Stimulated activated CD8-positive, alpha-beta memory T cell treated with anti-CD3 and anti-CD28 coated beads, Interleukin-12 subunit alpha, Interleukin-12 subunit beta, amount 100 ng/mL, for 24 hours (primary cell): ENCODE measurements around the gene SELENOO.

ENCODE experiments used
- DNase-seq: peaks from one replicate; pipeline ENCODE4 v3.0.0-alpha.2; 2020; ENCODE audit errors: extremely low read depth

The SELENOO gene

DNA sequence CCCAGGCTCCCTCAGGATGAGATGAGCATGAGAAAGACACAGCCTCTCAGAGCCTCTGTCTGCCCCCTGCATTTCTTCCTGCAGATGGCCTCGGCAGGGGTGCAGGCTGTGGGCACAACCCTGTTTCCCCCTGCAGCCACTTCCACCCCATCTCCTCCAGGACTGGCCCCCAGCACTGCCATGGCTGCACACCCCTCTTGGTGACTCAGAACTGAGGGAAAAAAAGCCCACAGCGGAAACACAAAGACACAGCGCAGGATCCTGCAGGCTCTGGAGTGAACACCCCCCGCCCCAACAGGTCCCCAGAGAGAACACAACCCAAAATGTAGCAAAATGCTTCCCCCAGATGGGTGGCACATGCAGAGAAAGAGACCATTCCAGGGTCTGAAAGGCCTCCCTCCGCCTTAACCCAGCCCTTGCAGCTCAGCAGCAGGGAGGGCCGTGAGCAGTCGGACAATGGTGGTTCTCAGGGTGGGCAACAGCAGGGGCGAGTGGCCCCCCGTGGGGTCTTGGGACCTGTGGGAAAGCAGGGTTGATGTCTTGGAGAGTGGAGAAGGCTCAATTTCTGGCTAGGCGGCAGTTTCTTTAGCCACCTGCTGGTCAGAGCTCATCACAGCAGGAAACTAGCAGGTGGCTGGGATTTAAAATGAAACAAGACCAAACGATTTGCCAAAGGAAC is 36.1 kb downstream of the SELENOO start:
- DNase-seq = no peak

DNA sequence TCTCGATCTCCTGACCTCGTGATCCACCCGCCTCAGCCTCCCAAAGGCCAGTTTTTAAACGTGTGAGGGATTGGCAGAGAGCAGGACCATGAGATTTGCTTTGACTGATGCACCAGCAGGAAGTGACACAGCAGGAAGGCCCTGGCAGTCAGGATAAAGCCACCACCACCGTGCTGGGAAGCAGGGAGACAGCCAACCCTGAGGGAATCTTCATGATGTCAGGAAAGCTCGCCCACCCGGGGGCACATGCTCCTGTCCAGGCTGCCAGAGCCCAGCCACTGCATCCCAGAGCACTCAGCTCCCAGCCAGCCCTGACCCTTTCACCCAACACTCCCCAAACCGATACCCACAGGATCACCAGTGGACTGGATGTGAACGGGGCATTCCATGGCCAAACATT is 37.9 kb downstream of the SELENOO start:
- no peak for DNase-seq

DNA sequence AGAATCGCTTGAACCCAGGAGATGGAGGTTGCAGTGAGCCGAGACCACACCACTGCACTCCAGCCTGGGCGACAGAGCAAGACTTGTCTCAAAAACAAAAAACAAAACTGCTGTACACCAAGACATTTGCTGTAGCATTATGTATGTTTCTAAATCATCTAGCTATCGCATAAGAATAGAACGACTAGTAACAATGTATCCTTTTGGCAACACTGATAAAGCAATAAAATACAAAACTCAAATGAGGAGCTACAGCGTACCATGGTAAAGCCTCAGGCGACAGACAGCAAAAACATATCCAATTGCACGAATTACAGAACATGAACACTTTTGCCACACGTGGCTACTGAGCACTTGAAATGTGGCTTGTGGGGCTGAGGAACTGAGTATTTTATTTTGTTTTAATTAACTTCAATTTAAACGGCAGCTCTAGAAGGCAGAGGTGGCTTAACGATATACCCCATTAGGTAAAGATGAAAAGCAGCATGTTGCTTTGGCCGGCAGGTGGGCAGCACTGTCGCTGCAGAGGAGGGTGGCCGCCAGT is 41.7 kb downstream of the SELENOO start:
- no peak for DNase-seq

DNA sequence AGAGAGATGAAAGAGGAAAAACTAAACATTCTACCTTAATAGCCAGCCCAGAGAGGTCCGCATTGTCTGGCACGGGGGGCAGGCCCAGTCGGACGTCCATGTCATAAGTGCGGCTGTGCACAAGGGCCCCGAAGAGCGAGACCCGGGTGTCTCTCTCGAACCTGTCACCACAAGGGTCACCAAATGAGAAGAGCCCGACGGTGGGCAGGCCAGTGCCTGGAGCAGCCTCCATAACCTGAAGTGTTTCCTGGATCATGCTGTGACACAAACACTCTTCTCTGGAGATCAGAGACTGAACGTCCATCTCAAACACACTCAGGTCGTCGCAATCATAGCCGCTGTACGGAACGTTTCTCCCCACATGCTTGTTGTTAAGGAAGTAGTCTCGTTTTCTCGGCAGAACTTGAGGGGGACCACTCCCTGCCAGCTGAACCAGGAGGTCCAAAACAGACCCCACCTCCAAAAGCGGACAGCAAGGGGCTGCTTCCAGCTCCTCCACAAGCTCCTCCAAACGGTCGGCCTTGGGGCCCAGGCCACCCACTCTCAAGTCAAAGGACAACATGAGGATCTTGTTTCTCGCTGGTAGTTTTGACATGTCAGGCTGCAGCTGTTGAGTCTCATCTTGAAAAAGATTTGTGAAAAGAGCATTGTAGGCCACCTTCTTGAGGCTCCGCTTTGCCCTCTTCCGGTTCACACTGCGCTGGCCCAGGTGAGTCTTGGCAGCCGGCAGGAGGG is 43.0 kb downstream of the SELENOO start:
- DNase-seq = no peak

DNA sequence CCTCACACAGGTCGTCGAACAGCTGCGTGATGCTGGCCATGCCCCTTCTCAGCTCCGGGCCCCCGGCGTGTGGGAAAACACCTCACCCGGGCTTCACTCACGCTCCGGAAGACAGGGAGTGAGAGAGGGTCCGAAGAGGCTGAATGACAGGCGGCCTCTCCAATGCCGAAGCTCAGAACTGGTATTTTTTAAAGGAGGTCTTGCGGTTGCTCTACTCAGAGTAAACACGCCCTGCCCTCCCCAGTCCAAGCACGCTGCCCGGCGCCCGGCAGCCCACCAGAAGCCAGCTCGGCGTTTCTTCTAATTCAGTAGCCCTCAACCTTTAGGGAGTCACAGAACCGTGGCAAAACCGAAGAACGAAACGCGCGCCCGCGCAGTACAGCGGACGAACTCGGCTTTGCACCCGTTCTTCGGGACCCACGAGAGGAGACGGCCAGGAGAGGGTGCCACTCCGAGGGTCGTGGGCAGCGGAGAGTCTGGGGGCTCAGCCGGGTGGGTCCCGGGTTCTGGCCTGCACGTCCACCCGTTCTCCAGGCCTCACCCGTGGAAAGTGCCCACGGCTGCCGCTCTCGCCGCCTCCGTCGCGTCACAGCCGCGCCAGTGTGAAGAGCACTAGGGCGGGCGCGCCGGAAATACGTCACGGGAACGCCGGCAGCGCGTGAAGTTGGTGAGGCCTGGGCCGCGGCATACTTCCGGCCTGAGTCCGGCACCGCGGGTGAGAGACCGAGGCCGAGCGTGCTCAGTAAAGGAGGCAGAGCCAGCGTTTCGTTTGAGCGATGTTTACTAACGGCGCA is 43.8 kb downstream of the SELENOO start, which contains the start of gene TUBGCP6:
Gene TUBGCP6, minus strand, starts transcription at position 604 of the 794 bp plus-strand sequence. Its CDS starts 564 bp downstream, at position 40.
- peak; percentile 86 for DNase-seq

DNA sequence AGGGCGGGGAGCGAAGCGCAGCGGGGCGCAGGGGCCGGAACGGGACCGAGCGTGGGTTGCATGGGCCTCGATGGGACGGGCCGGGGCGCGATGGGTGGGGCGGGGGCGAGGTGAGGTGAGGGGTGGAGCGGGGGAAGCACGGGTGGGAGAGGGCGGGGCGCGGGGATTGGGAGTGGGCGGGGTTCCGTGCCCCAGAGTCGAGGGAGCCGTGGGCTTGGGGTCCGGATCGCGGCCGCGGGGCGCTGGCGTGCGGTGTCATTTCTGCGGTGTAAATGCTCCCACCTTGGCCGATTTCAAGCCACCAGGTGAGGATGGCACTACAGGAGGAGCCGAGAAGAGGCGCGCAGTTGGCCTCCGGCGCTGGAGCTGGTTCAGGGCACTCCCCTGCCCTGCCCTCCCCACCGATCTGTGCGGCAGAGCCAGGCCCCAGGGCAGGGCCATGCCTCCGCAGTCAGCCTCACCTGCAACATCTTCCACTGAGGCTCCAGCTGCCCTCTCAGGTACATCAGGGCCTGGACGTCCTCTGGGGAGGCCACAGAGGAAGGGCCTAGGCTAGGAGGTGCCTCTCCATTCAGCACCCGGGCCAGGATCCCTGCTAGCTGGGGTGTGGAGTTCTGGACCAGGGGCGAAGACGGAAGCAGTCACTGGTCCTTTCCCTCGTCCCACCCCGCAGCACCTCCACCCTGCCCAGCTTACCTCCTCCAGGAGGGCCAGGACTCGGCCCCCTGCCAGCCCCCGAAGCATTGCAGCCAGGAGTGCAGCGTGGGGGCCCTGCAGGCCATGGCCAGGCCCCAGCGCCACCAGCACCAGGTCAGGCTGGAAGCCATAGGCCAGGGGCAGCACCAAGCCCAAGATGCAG is 44.6 kb downstream of the SELENOO start:
- DNase-seq = no peak

DNA sequence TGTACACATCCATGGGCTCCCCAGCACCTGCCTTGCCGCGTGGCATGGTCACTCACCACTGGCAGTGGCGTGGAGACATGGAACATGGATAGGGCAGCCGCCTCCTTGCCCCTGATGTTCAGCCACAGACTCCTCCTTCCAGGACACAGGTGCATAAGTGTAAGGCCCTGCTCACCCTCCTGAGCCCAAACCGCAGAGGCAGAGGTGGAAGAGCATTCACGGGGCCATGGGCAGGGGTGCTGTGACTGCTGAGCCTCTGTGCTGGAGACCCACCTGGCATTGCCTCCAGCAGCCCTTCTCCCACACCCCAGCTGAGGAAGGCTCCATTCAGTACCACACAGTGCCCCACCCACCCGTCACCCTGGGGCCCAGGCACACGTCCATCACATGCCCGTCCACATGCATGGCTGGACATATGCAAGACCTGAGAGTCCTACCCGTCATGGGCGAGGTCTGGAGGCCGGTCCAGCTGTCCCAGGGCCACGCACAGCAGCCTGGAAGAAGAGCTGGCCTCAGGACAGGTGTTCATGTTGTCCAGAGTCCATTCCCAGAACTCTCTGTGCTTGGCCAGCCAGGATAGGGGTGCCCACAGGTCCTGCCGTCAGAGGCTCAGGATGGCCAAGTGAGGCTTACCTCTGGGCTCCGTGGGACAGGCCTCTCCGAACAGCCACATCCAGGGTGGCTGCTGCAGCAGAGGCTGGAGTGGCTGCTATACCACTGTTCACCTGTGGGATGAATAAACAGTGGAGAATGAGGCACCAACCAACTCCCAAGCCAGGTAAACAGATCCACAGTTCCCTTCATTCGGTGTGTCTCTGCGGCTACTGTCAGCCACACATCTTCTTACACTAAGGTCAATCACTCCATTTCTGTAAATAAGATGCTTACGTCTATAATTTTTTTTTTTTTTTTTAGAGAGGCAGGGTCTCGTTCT is 45.7 kb downstream of the SELENOO start:
- DNase-seq = no peak

DNA sequence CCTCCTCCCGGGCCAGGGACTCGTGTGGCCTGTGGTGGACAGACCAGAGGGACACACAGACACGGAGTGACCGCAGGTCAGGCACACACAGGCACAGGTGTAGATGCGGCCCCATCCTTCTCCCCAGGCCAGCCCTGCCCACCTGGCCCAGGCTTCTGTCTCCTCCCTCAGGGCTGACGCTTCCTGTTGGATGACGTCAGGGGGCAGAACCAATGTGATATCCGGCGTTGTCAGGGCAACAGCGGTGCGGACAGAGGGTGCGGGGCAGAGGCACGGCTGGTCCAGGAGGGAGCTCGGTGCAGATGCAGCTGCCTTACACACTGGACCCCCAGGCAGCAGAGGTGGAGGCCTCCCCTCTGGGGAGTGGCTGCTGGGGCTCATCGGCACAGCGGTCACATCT is 46.9 kb downstream of the SELENOO start:
- no peak for DNase-seq

DNA sequence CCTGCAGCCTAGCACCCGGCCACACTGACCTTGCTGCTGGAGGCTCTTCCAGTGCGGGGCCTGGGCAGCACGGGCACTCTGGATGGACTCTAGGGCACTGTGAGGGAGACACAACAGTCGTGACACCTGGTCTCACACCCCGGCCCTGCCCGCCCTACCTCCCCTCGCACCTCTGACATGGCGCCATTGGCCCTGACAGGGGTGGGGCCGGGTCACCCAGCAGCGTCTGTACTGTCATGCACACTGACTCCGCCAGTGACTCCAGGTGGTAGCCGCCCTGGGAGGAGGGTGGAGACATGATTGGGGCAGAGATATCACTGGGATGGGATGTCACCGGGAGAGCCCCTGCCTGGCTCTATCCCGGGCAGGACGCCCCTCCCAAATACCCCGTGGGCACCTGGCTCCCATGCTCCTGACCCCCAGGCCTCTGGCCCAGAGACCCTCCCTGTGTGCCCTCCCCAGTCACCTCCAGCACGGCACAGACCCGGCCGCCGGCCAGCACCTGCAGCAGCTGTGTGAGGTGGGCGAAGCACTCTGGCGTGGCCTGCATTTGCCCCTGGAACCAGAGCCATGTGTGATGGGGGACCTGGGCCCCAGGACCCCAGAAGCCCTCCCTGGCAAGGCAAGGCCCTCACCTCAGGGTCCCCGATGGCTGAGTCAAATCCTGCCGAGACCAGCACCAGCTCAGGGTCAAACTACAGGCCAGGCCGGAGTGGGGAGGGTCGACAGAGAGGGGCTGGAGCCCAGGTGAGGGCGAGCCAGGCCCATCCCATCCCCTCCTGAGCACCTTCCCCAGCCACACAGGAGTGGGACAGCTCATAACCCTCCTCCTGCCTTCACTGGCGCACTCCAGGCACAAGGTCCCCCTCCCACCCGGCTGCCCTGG is 47.6 kb downstream of the SELENOO start:
- DNase-seq = no peak

DNA sequence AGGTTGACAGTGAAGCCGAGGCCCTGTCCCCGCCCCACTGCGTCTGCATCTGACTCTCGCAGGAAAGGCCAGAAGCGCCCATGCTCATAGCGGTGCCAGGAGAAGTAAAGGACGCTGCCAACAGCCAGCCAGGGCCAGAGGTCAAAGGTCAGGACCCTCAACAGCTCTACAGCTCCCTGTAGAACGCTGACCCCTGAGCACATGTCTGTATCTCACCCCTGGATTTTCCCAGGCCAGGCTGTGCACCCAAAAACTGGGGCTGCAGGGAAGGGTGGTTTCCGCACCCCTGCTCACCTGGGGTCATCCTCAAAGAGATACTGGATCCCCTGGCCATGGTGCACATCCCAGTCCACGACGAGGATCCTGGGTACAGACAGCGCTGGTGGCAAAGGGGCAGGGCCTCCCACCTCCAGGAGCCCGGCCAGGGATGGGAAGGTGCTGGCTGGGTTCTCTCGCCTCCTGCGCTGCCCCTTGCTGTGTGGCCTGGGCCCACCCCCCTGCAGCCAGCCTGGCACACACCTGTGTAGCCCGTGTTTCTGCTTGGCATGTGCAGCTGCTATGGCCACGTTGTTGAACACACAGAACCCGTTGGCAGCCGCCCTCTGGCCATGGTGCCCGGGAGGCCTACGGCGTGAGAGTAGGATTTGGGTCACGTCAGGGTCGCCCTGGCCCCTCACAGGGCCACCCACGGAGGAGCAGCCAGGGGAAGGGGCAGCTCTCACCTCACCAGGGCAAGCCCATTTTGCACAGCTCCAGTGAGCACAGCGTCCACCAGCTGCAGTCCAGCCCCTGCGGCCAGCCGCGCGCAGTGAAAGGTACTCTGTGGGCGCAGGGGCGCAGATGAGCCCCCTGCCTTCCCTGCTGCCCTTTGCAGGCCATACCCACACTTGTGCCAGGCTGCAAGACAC is 48.8 kb downstream of the SELENOO start:
- no peak for DNase-seq

DNA sequence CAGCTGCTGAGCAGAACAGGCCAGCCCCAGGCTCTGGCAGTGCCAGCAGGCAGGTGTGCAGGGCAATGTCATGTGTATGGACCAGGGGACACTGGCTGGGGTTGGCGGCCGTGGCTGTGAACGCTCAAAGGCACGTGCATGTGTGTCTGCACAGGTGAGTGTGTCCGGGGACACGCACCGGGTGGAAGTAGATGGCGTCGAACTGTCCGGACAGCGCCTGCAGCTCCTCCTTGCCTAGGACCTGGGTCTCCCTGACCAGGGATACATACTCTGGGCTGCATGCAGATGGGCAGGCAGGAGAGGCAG is 49.4 kb downstream of the SELENOO start:
- DNase-seq = no peak

DNA sequence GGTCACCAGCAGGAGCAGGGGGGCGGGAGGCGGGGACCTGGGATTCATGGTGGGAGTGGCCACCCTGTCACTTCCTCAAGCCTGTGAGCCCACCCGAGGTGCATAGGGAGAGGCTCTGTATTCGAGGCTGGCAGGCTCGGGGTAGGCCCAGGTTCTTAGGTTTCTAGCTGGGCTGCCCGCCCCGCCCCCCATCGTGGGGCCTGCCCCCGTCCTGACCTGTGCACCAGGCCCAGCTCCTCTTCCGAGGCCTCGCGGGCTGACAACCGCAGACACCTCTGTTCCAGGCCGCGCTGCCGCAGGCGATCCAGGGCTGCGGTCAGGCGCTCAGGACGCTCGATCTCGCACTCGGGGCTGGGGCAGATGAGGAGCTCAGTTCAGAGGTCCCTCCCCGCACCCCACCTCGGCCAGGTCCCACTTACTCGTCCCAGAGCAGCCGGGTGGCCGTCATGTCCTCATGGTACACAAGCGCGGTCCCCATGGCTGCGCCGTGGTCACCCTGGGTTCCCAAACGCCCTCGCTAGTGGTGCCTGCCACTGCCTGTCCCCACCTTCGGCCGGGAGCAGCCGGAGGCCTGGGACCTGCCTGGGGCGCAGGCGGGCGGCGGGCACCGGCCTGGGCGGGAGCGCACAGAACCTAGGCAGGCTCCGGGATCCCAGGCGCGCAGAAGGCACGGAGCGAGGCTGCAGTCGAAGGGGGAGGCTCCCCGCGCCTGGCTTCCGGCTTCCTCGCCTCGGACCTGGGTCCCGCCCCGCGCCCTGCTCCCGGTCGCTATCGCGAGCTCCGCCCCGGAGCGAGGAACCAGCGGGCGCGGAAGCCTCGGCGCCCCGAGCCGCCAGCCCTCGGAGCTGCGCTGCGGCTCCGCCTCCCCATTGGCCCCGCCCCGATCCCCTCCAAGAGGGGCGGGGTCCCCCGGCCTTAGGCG is 50.0 kb downstream of the SELENOO start, which contains the start of gene HDAC10:
Gene HDAC10, minus strand, starts transcription at position 711 of the 922 bp plus-strand sequence. Its CDS starts 233 bp downstream, at position 478.
- peak; percentile 70 for DNase-seq

DNA sequence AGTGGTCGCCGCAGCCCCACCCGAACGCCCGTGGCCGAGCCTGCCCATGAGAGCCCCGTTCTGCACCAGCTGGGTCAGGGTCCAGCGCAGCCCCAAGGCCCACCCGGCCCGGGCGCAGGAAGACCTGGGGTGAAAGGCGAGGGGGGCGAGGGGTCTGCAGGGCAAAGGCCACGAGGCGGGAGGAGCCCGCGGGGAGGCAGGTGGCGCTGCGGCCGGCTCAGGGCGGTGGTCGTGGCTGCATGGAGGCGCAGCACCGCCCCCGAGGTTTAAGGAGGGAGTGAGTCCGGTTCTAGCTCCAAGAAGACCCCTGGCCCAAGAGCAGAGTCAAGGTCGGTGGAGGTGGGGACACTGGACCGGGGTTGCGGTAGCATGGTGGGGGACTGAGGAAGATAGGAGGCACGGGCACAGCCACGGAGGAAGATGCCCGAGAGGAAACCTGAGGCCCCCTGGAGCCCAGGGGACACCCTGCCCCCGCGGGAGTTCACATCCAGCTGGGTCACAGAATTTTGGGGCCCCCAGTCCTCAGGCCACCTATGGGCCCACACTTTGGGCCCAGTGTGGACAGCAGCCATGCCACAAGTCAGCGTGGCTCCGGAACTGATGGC is 50.8 kb downstream of the SELENOO start:
- no peak for DNase-seq

DNA sequence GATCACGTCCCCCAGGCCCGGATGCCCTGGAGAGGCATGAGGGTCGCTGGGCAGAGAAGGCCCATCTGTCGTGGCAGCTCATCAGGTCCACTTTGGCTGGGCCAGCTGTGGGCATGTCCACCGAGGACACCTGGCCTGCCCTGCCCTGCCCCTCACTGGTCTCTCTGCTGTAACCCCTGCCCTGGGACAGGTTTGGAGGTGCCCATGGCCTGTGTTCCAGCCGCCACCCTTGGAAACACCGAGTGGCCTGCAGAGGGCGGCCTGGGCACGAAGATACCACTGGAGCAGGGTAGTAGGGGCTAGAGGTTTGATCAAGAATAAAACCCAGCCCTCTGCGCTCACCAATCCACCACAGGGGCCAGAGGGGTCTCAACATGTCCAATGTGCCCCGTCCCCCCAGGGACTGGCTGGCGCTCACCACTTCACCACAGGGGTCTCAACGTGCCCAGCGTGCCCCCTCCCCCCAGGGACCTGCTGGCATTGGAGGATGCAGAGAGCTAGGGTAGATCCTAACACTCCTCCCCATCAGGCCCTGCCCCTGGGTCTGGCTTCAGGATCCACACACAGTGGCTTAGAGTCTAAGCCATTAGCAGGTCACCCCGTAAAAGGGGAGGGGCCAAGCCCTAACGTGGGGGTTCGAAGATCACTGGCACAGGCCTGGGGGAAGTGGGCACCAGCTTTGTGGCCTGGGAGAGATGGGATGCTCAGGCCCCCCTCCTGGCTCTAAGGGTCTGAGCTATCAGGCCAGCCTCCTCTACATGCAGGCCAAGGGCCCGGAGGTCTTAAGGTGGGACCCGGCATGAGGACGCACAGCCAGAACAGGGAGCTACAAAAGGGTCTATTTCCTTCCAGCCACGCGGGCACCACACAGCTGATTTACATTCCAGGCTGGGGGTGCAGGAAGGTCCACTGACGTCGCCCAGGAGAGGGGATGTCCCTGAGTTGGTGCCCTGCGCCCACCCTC is 51.6 kb downstream of the SELENOO start:
- DNase-seq = no peak
